HG03025 (cell line): ENCODE measurements around the gene SOBP.

ENCODE experiments used
- ATAC-seq: cut with Tn5 transposase; IDR thresholded peaks from one replicate; pipeline ENCODE4 v1.9.1; 2021; ENCODE audit warnings: mild to moderate bottlenecking, moderate library complexity; ENCODE audit not compliant: unreplicated experiment, low FRiP score

SOBP gene

DNA sequence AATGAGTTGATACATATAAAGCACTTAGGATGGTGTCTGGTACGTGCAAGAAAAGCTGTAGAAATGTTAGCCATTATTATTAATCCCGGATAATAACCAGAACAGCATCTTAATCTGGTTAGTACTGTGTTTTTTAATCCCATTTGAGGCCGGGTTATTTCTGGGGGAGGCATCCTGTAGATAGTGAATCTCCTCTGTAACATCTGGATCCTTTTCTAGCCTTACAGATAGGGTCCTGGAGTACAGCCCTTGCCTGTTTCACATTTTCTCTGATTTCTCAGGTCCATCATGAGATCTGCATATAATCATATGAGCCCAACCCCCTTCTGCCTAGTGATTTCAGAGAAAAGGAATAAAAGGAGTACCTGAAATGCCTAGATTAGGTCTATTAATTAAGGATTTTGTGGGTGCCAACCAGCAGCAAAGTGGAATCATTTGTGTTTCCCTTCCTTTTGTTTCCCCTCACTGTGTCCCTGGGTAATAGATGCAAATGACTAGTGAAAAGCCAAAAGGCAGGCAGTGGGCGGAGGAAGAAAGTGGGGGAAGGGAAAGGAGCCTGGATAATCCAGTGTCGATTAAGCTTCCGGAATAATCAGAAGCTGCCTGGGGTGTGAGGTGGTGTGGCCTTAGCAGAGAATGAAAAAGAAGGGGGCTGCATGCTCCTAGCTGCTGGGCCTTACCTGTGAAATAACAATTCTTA, 88.9 kb downstream of the SOBP start:
- no peak for ATAC-seq

DNA sequence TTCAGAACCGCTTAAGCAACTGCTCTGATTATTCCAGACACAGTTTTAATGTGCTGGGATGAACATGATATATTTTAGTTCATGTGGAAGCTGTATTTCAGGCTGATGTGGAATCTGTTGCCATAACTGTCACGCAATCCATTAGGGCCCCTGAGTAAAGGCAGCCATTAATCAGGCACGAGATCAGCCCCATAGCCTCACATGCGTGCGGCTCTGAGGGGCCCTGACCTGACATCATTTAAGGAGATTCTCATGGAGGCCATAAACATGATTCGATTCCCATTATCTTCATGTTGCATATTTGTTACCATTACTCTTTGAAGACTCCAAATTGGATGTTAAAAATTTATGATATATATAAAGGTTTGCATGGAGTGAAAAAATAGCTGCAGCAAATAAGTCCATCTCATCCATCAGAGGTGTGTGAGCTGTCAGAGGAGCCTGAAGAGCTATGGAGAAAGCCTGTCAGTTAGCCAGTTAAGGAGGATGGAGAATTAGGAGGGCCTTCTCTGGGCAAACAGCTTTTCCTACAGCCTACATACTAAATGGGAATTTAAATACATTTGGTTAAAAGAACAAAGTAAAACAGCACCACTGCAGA, 89.6 kb downstream of the SOBP start:
- ATAC-seq: no peak

DNA sequence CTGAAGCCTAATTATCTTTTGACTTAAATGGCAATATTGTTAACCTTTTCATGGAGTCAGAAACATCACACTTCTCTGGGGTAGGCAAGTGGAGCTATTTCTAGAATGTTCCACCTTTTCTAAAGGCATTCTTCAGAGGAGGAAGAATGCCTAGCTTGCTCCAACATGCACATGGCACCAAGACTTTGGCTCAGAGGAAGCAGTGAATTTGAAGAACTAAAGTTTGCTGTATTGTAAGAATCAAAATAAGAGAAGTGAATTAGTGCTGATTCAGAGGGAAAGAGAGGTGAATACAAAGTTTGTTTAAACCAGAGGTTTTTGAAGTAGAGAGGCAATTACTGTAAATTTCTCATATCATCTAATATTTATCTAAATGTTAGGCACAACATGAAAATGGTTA, 92.2 kb downstream of the SOBP start:
- ATAC-seq: no peak

DNA sequence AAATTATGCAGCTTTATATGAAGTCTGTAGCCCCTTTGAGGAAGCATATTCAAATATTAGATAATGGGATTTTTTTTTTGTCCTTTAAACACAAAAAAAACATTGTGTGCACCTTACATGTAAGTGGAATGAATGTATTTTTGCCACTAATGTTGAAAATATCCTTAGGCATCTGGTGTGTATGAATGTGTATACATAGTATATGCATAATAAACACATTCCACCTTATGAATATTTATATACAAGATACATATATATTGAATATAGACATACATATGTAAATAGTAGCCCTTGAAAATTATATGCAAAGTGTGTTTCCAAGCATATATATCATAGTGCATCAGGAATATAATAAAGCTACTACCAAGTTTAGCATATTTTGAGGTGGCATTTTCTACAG, 94.8 kb downstream of the SOBP start:
- ATAC-seq: no peak

DNA sequence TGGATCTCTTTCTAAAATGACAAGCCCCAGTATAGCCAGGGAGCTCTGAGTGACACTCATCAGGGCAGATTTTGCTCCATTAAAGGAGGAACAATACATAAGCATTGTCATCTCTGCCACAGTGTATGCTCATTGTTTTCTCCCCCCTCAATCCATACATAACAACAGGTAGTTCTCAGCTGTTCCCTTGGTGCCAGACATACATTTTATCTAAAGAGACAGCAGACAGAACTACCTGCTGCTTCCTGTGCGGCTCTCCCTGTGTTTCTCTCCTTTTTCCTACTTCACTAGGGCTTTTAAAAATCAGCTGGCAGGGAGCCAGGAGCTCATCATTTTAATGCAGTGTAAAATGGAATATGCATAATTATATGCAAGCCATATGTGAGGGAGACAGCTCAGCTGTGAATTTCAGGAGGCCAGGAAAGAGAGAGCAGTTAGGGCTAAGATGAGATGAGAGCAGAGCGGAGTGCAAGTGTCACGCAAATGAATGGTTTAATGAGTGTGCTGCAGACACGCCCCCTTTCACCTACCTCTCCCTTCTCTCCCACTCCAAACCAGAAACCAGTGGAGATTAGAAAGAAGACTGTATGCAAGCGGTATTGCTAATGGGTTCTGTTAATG, 96.0 kb downstream of the SOBP start:
- ATAC-seq: no peak

DNA sequence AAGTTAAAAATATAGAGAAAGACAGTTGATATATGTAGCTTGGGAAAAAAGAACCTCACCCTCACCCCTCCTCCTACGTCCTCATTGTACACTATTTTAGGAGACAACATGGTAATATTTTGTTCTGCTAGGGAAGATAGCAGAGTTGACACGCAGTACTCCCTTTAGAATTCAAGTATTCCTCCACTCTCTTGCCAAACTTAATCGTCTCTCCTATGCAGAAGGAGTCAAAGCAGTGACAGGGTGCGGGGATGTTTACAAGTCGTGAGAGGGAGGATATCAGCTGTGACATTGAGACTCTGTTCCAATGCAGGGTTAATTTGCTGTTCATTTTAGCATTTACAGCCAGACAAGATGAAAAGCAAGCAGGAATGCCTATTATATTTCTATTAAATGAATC, 97.5 kb downstream of the SOBP start:
- ATAC-seq: no peak

DNA sequence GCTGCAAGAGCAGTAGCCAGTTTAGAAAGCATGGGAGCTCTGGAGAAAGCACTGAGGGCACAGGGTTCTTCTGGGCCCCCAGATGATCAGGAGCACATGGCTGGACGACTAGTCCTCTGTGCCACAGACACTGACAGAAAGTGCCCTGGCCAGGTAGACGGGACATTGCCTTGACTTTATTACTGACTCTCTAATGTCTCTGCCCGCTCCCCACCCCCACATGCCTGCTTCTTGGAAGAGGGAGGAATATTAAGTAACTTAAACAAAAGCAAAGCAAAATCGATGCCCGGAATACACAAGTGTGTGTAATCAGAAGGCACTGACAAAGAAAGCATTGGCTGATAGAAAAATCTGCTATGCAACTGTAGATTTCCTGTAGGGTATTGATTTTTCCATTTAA, 99.3 kb downstream of the SOBP start:
- ATAC-seq: no peak

DNA sequence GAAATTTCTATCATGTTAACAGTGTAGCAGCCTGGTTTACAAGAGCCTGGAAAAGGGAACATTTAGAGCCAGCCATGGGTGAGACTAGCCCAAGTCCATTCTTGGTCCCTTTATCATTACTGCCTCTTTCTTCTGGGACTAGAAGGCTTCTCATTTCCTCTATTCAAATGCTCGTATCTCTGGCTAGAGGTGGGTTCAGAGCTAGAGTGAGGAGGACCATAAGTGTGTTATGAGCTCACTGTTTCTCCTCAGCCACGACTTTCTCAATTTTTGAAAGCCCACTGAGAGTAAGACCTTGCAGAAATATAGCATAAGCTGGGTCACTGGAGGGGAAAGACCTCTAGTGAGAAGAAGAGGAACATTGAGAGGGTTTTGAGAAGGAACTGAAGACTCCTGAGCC, 100.0 kb downstream of the SOBP start:
- ATAC-seq: no peak

DNA sequence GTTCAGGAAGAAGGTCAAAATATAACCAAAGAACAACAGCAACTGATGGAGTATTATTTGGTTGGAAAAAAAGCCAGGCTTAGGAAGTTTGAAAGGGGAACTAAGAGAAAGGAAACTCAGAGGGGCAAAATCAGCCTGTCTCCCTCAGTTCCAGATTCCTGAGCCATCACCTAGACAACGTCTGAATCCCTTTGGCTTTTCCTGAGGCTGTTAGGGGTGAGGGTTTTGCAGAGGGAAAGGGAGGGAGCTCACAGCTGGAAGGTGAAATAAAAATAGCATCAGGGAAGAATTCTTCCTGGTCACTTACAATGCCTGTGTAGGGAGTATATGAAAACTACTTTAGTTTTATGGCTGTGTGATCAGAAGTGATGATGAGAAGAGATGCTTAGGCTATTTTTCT, 100.5 kb downstream of the SOBP start:
- no peak for ATAC-seq

DNA sequence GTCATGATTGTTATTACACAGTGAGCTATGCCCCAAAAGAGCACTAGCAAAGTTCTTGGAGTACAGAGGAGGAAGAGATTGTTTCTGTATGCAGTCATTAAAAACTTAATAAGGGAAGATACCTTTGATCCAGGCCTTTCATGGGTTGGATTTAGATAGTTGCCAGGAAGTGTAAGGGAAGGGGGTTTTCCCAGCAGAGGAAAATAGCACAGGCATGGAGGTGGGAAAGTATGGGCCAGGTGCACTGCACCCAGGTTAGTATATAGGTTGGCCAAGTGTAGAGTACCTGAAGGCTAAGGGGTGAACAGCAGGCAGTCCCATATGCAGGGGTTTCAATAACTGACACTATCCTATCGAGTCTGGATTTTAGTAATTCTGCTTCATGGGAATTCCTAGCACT, 101.4 kb downstream of the SOBP start:
- ATAC-seq: no peak

DNA sequence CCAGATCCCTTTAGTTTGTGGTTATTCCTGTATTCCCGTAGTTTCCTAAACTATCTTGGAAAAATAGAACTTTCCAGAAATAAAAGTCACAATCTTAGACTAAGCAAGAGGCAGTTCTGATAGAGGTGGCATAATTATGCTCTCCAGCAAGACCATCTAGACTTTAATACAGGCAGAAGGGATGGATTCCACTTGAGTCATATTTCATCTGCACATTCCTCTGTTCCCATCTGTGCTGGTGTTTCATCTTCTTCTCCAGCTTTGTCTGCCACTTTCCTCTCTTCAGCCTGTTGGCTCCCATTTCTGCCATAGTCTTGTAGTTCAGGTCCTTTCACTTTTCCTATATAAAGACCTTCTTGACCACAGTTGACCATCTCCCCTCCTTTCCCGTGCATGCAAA, 102.9 kb downstream of the SOBP start:
- ATAC-seq: no peak

DNA sequence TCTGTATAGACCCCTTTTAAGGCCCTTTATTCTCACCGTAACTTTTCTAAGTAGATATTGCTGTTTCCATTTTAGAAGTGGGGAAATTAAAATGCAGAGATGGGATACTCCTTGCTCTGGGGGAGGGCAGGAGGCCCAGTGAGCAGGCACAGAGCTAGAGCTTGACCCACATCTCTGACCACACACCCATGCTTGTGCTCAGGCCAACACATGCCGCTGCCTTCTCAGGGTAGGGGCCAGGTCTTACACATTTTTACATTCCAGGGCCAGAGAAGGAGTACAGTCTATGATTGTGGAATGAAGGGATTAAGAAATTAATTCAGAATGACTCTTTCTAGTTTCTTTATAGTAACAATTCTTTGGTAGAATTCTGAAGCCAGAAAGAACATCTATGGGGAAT, 104.8 kb downstream of the SOBP start:
- ATAC-seq: no peak

DNA sequence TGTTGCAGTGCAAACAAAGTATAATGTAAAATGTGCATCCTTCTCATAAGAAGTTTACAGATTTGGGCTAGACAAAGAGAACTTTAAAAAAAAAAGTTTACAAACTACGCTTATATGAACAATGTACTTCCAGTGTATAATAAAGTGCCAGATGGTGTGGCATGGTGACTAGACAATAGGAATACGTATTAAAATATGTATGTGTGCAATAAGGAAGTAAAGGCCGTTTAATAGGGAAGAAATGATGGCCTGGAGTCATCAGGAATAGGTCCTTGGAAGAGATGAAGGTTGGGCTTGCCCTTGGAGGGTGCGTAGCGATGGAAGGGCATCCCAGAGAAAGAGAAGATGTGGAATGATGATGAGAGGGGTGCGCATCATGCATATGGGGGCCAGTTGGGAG, 108.2 kb downstream of the SOBP start:
- no peak for ATAC-seq

DNA sequence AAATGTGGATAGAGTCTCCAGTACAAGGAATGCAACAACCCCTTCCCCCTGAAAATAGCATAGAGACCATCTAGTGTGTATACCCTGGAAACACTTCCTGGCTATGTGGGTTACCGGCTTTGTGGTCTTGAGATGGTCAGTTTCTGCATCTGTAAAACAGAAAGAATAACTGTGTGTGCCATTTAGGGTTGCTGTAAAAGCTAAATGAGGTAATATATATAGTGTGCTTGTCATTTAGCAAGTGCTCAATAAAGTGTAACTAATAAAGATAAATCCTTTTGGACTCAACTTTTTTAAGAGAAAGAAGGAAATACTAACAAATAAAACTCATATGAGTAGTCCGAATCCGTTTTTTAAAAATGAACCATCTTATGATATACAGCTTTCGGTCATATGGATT, 109.1 kb downstream of the SOBP start:
- ATAC-seq: no peak

DNA sequence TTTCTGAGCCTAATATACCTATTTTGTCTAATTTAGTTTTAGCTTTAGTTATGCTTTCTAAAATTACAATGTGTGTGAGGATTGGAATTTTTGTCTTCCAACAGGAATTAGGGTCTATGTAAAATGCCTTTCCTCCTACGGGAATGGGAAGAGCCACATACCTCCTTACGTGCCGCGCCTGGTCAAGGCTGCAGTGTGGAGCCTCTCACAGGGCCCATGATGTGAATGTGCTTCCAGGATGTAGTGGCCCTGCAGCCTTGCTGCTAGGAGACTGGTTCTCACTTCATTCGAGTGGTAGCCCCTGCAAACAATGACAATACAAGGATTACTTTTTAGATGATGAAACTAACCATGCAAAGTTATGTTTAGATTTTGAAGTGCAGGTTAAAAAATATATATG, 110.2 kb downstream of the SOBP start:
- no peak for ATAC-seq

DNA sequence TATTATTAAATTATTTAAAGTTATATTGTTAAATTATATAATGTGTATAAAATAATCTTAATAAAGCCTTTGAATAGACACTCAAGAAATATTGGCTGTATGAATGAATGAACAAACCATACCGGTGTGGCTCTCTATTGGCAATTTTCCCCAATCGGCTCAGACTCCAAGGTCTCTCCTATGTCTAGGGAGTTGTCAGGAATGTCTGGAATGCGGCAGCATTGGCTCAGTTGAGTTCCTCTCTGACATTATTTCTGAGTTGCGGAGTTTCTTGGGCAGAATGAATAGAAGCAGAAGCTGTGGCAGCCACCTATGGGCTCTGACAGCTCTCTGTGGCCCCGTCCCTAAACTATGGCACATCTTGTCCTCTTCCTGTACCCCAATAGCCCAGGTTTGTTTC, 111.0 kb downstream of the SOBP start:
- ATAC-seq: no peak

DNA sequence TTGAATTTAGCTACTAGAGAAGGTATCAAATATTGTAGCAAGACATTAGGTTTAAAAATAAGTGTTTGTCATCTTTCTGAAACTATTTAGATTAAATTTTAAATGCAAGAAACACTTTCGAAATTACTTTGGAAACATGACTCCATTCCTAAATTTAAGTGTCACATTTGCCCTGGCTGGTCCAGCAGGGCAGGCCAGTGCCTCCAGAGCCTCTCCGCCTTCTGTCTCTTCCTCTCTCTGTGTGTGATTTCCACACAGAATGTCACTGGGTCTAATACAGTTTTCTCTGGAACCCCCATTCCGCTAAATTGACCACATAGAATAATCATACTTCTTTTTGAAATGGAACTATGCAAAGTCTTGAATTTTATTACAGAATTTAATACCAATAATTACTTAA, 111.5 kb downstream of the SOBP start:
- no peak for ATAC-seq

DNA sequence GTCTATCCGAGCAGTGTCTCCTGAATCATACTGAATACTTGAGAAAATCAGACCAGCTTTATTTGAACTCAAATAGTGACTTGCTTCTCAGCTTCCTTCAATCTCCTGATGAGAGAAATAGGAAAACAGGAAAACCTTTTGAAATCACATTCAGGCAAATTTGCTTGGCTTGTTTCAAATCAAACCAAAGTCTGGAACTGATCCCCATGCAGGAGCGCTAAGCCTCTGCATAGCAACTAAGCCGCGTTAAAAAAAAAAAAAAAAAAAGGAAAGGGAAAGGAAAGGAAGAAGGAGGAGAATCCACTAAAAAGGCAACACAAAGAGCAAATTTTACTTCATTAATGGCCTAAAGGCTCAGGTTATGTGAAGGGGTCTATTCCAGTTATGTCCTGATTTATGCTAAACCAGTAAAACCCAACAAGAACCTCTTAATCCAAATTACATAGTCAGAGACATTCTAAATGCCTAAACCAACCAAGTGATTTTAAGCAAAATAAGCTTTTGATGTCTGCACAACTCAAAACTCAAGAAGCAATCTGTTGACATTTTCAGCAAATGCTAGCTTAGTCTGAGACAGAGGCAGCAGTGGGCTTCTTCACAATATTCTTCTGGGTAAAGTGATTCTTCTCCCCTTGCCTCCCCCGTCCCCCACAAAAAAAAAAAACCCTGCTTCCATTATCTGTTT, 112.5 kb downstream of the SOBP start:
- no peak for ATAC-seq

DNA sequence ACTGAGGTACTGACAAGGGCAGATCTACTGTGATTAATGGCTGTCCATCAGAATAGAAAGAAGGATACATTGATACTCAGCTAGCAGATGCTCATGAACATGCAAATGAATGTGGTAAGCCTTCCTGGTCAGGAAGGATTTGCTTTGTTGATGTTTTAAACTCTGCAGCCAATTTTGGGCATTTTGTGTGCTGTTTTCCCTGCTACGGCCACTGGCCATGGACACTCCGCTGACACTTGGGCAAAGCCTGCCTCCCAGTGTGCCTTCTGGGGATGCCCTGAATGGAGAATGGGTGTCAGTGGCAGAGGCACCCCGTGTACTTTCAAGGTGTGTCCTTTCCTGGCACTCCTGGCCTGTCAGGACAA, 113.1 kb downstream of the SOBP start:
- no peak for ATAC-seq

DNA sequence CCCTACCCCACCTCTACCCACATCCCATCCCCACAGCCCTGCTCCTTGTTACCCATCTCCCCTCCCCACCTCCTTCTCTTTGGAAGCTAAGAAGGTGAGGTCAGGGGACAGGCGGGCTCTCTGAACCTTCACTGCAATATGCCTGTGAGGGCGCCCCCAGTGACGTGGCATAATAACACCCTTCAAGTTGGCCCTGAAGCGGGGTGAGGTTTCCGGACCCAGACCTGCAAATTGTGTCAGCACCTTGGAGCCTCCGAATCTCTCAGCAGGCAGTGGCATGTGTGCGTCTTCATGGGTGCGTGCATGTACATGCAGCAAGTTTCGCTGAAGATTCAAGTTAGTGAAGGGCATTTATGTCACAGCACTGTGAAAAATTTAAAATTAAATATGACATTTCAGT, 114.6 kb downstream of the SOBP start:
- ATAC-seq: no peak

DNA sequence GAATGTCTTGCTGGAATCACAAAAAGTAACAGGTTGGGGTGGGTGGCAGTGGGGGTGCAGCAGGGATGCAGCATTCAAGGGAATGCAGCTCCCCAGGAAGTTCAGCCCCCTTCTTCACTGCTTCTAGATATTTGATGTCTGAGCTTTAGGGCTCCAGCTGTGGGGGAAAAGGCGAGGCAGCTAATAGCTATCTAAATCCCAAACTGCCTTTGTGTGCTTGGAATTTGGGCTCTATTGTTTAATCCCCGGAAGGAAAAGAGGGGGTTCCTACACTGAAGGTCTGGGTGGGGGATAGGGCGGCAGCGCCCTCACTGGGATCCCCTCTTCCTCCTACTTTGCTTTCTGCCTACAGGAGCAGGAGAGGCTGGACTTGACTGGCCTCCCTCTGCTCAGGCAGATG, 116.5 kb downstream of the SOBP start:
- no peak for ATAC-seq

DNA sequence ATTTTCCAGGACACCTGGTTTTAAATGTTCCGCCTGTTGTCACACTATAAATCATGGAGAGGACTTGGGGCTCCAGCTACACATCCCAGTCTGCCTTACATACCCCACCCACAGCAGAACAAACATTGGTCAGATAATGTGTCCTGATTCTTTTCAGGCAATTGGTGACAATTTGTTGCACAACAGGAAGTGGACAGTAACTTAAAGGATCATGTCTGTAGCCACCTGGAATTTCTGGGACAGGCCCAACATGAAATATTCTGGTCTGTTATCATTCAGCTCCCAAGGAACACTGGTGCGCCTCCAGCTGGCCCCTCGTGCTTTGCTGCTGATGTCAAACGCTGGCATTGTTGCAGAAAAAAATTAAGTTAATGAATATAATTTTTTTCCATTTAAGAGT, 117.2 kb downstream of the SOBP start:
- ATAC-seq: no peak
